HEK293 (cell line): Measurements from ENCODE around the gene PLA2G4A.

ENCODE experiments used
- CTCF ChIA-PET: fragments of 350-600 bp; formaldehyde crosslinking; extraction: SDS; loops from one replicate; lab custom pipeline; 2021; ENCODE audit warnings: antibody characterized with exemption; lab: Yijun Ruan, JAX
- POLR2A ChIA-PET: fragments of 300-600 bp; formaldehyde crosslinking; extraction: SDS; loops from one replicate; lab custom pipeline; 2020; ENCODE audit warnings: antibody characterized with exemption, inconsistent platforms; lab: Yijun Ruan, JAX
- H3K27ac ChIP-seq: fragments of 200-500 bp; sonication (Bioruptor generic); 2 replicates; pipeline ENCODE4 v1.5.1; 2014; ENCODE audit warnings: low read depth, low read length, control low read depth, inconsistent platforms; ENCODE audit errors: extremely low read depth
- H3K36me3 ChIP-seq, 2 experiments: fragments of 200-500 bp in 1 of 2; sonication (Bioruptor generic) in 1 of 2; 1 replicate in 1 of 2; 2 replicates in 1 of 2; pipeline ENCODE4 v1.5.1; 2014 to 2017; ENCODE audit warnings: inconsistent platforms in 2 of 2, low read length in 2 of 2; ENCODE audit not compliant: control insufficient read depth in 2 of 2, insufficient read depth in 1 of 2
- H3K4me1 ChIP-seq: fragments of 200-500 bp; sonication (Bioruptor generic); 2 replicates; pipeline ENCODE4 v1.5.1; 2014; ENCODE audit warnings: mild to moderate bottlenecking, low read length, inconsistent platforms; ENCODE audit not compliant: control insufficient read depth, insufficient read depth
- H3K4me3 ChIP-seq: 2 replicates; pipeline ENCODE4 v1.5.1; 2011; ENCODE audit warnings: low read depth, mild to moderate bottlenecking, control low read depth, low read length, moderate library complexity
- H3K9me3 ChIP-seq: fragments of 200-500 bp; sonication (Bioruptor generic); 2 replicates; pipeline ENCODE4 v1.5.1; 2014; ENCODE audit warnings: low read depth, low read length, inconsistent platforms; ENCODE audit not compliant: control insufficient read depth, insufficient read depth
- BCL11B ChIP-seq: fragments of 450-650 bp; formaldehyde crosslinking; IDR thresholded peaks from 2 replicates; pipeline ENCODE4 v1.5.1; 2016; ENCODE audit warnings: low read depth, missing biosample characterization, missing genetic modification characterization
- IKZF3 ChIP-seq: fragments of 450-650 bp; IDR thresholded peaks from 2 replicates; pipeline ENCODE4 v1.5.0; 2018; ENCODE audit warnings: missing biosample characterization, mild to moderate bottlenecking, missing genetic modification characterization, moderate library complexity
- INSM2 ChIP-seq: fragments of 450-650 bp; formaldehyde crosslinking; IDR thresholded peaks from 2 replicates; pipeline ENCODE4 v1.5.1; 2016; ENCODE audit warnings: missing biosample characterization, missing genetic modification characterization
- KLF9 ChIP-seq: fragments of 450-650 bp; formaldehyde crosslinking; IDR thresholded peaks from 2 replicates; pipeline ENCODE4 v1.5.1; 2016; ENCODE audit warnings: missing biosample characterization, missing genetic modification characterization, low read depth
- PRDM10 ChIP-seq: fragments of 450-650 bp; formaldehyde crosslinking; IDR thresholded peaks from 2 replicates; pipeline ENCODE4 v1.5.1; 2016; ENCODE audit warnings: missing biosample characterization, missing genetic modification characterization
- ZBTB20 ChIP-seq: fragments of 450-650 bp; formaldehyde crosslinking; IDR thresholded peaks from 2 replicates; pipeline ENCODE4 v1.5.1; 2016; ENCODE audit warnings: missing biosample characterization, missing genetic modification characterization
- ZBTB21 ChIP-seq: fragments of 450-650 bp; formaldehyde crosslinking; IDR thresholded peaks from 2 replicates; pipeline ENCODE4 v1.5.1; 2017; ENCODE audit warnings: missing biosample characterization, missing genetic modification characterization
- ZBTB44 ChIP-seq: fragments of 450-650 bp; IDR thresholded peaks from 2 replicates; pipeline ENCODE4 v1.5.1; 2018; ENCODE audit warnings: missing biosample characterization, mild to moderate bottlenecking, missing genetic modification characterization
- ZBTB49 ChIP-seq: fragments of 450-650 bp; formaldehyde crosslinking; IDR thresholded peaks from 2 replicates; pipeline ENCODE4 v1.5.1; 2016; ENCODE audit warnings: missing biosample characterization, missing genetic modification characterization, low read depth
- ZEB2 ChIP-seq: fragments of 450-650 bp; formaldehyde crosslinking; IDR thresholded peaks from 2 replicates; pipeline ENCODE4 v1.5.1; 2016; ENCODE audit warnings: missing biosample characterization, missing genetic modification characterization
- ZFP3 ChIP-seq: fragments of 450-650 bp; formaldehyde crosslinking; IDR thresholded peaks from 2 replicates; pipeline ENCODE4 v1.5.1; 2016; ENCODE audit warnings: low read depth, missing biosample characterization, missing genetic modification characterization
- ZNF112 ChIP-seq: fragments of 450-650 bp; formaldehyde crosslinking; IDR thresholded peaks from 2 replicates; pipeline ENCODE4 v1.5.0; 2017; ENCODE audit warnings: missing biosample characterization, missing genetic modification characterization
- ZNF266 ChIP-seq: fragments of 450-650 bp; formaldehyde crosslinking; IDR thresholded peaks from 2 replicates; pipeline ENCODE4 v1.5.1; 2016; ENCODE audit warnings: missing biosample characterization, missing genetic modification characterization, low read depth
- ZNF350 ChIP-seq: fragments of 450-650 bp; formaldehyde crosslinking; IDR thresholded peaks from 2 replicates; pipeline ENCODE4 v1.5.0; 2017; ENCODE audit warnings: missing biosample characterization, mild to moderate bottlenecking, missing genetic modification characterization
- ZNF394 ChIP-seq: fragments of 450-650 bp; formaldehyde crosslinking; IDR thresholded peaks from 2 replicates; pipeline ENCODE4 v1.5.1; 2016; ENCODE audit warnings: missing biosample characterization, missing genetic modification characterization, mild to moderate bottlenecking, moderate library complexity, borderline replicate concordance
- ZNF398 ChIP-seq: fragments of 450-650 bp; formaldehyde crosslinking; IDR thresholded peaks from 2 replicates; pipeline ENCODE4 v1.5.1; 2017; ENCODE audit warnings: missing biosample characterization, missing genetic modification characterization
- ZNF560 ChIP-seq: fragments of 450-650 bp; formaldehyde crosslinking; IDR thresholded peaks from 2 replicates; pipeline ENCODE4 v1.5.1; 2017; ENCODE audit warnings: missing biosample characterization, missing genetic modification characterization, borderline replicate concordance
- ZNF777 ChIP-seq: fragments of 450-650 bp; formaldehyde crosslinking; IDR thresholded peaks from 2 replicates; pipeline ENCODE4 v1.5.1; 2017; ENCODE audit warnings: missing biosample characterization, missing genetic modification characterization, borderline replicate concordance
- ZSCAN4 ChIP-seq: fragments of 450-650 bp; formaldehyde crosslinking; IDR thresholded peaks from 2 replicates; pipeline ENCODE4 v1.5.1; 2017; ENCODE audit warnings: missing biosample characterization, missing genetic modification characterization
- ZXDB ChIP-seq: fragments of 450-650 bp; formaldehyde crosslinking; IDR thresholded peaks from 2 replicates; pipeline ENCODE4 v1.5.1; 2016; ENCODE audit warnings: missing biosample characterization, missing genetic modification characterization

The PLA2G4A gene

GRCh38 chr1:186999506-186999905 lies 170.8 kb downstream of the PLA2G4A start:
- ChIA-PET POLR2A (no interaction called here), CTCF (no interaction called here)
- Histone ChIP-seq H3K4me1 (no peaks in the 10 kb centered on the region), H3K27ac (no peak overlapping the region), H3K36me3 (no peaks in the 10 kb centered on the region), H3K4me3 (no peak overlapping the region), H3K9me3 (no peaks in the 10 kb centered on the region)
- no peak for TF ChIP-seq ZNF266 (tag by site-specific recombination)
- TF ChIP-seq IKZF3, result no peak

- ChIA-PET CTCF (no interaction called here), POLR2A (no interaction called here)
- no peak overlapping the region for H3K27ac ChIP-seq
- no peaks in the 10 kb centered on the region for H3K4me1 ChIP-seq
- no peaks in the 10 kb centered on the region for H3K9me3 ChIP-seq
- no peak overlapping the region for H3K4me3 ChIP-seq
- H3K36me3 ChIP-seq, result no peaks in the 10 kb centered on the region
- TF ChIP-seq ZNF394 (tag by site-specific recombination), result no peak
- TF ChIP-seq ZBTB21, result no peak
- TF ChIP-seq ZBTB44 (tag by site-specific recombination), result no peak
- TF ChIP-seq ZNF777 (tag by site-specific recombination), result no peak
- no peak for TF ChIP-seq ZSCAN4 (tag by site-specific recombination)
- TF ChIP-seq ZFP3 (tag by site-specific recombination), result no peak
- no peak for TF ChIP-seq INSM2 (tag by site-specific recombination)
- no peak for TF ChIP-seq ZBTB49 (tag by site-specific recombination)
- TF ChIP-seq ZNF560, result no peak
- TF ChIP-seq ZBTB20, result no peak
- TF ChIP-seq ZNF112 (tag by site-specific recombination), result no peak
- no peak for TF ChIP-seq KLF9 (tag by site-specific recombination)
- no peak for TF ChIP-seq ZNF398 (tag by site-specific recombination)
- TF ChIP-seq ZXDB (tag by site-specific recombination), result no peak
- TF ChIP-seq ZEB2 (tag by site-specific recombination), result no peak
- TF ChIP-seq ZNF350 (tag by site-specific recombination), result no peak
- TF ChIP-seq PRDM10 (tag by site-specific recombination), result no peak
- TF ChIP-seq BCL11B (tag by site-specific recombination), result no peak
Measured at GRCh38 chr1:187001198-187001889, 172.6 kb downstream of the PLA2G4A start.
